Mucosa of descending colon (tissue), 3 donors: ENCODE results near the gene ACAN. TPM values are rescaled to one million over a fixed set of nuclear protein-coding genes. Genes with fewer than 3 reads are reported as not detected.

Experiments used
- ATAC-seq: fragments of 200-7000 bp; cut with Tn5 transposase; one replicate; pipeline ENCODE4 v1.9.1; 2020; ENCODE audit warnings: mild to moderate bottlenecking, moderate library complexity
- DNase-seq, 3 donors: peaks; one replicate each; pipeline ENCODE4 v3.0.0-alpha.2; 2020
- H3K36me3 ChIP-seq: fragments of 200-600 bp; one replicate; pipeline ENCODE4 v1.8.0; 2021; ENCODE audit warnings: low read depth, mild to moderate bottlenecking
- H3K4me1 ChIP-seq: fragments of 200-600 bp; one replicate; pipeline ENCODE4 v1.8.0; 2021; ENCODE audit warnings: low read depth, mild to moderate bottlenecking
- H3K4me3 ChIP-seq: fragments of 200-600 bp; one replicate; pipeline ENCODE4 v1.8.0; 2021; ENCODE audit warnings: mild to moderate bottlenecking
- H3K9me3 ChIP-seq: fragments of 200-600 bp; one replicate; pipeline ENCODE4 v1.8.0; 2021; ENCODE audit warnings: mild to moderate bottlenecking
- CTCF ChIP-seq: fragments of 200-600 bp; IDR thresholded peaks from one replicate; pipeline ENCODE4 v1.8.0; 2022; ENCODE audit warnings: antibody characterized with exemption, mild to moderate bottlenecking
- intact Hi-C, 2 donors: fragments of 100-400 bp; cut with DNase I in 1 of 2; cut with micrococcal nuclease in 1 of 2; formaldehyde crosslinking; loops; one replicate each; pipeline versions ENCODE4 v1.11.0 to v1.11.1; 2022; cut with DNase I, micrococcal nuclease
- total RNA-seq, 3 donors: library from RNA; stranded (reverse); fragmentation: NEBNext Ultra II Directional in 2 of 3; extraction: Animal tissue kit (Norgen Biotek cat#: 25700) in 2 of 3; gene quantifications; one replicate each; pipeline versions ENCODE4 v1.2.1 to v1.2.4, GENCODE V29; 2021 to 2023
- donor health status: DM: no; HTN: no; CAD: no; lungs with moderate emphysema.
- donor health status: DM: no; HTN: no; CAD: no.
- donor health status: DM: no; HTN: yes; CAD: no.

ACAN gene
- total RNA-seq, 3 donors from 2014 or later: 0.09 to 1.3 (median 0.23) TPM

GRCh38 chr15:88800738-88801137 is 2.5 kb upstream of the ACAN start:
- DNase-seq: no peak
- no peak for TF ChIP-seq CTCF
- no peak for ATAC-seq
- Histone ChIP-seq H3K9me3 (no peaks in the 10 kb centered on the region), H3K36me3 (no peaks in the 10 kb centered on the region), H3K4me3 (no peak overlapping the region), H3K4me1 (no peaks in the 10 kb centered on the region)
- intact Hi-C loops: no loop called here

- Histone ChIP-seq H3K4me3 (no peak overlapping the region), H3K36me3 (no peaks in the 10 kb centered on the region), H3K9me3 (no peaks in the 10 kb centered on the region), H3K4me1 (no peaks in the 10 kb centered on the region)
- no peak for TF ChIP-seq CTCF
- ATAC-seq (no peak), DNase-seq (no peak)
- intact Hi-C loops: no loop called here
Observed at GRCh38 chr15:88802250-88802990, 816 bp upstream of the ACAN start.

GRCh38 chr15:88802991-88803240 is 320 bp upstream of the ACAN start:
- no peaks in the 10 kb centered on the region for H3K4me1 ChIP-seq
- DNase-seq: no peak
- no peaks in the 10 kb centered on the region for H3K36me3 ChIP-seq
- intact Hi-C loops: no loop called here
- TF ChIP-seq CTCF: no peak
- no peaks in the 10 kb centered on the region for H3K9me3 ChIP-seq
- ATAC-seq: no peak
- H3K4me3 ChIP-seq: no peak overlapping the region

GRCh38 chr15:88803920-88804247 is 648 bp downstream of the ACAN start:
- no peaks in the 10 kb centered on the region for H3K36me3 ChIP-seq
- no peaks in the 10 kb centered on the region for H3K9me3 ChIP-seq
- no peaks in the 10 kb centered on the region for H3K4me1 ChIP-seq
- intact Hi-C loops: no loop called here
- H3K4me3 ChIP-seq: no peak overlapping the region
- no peak for ATAC-seq
- no peak for DNase-seq
- no peak for TF ChIP-seq CTCF

GRCh38 chr15:88804257-88804656 is 1.0 kb downstream of the ACAN start:
- DNase-seq: no peak
- Histone ChIP-seq H3K4me3 (no peak overlapping the region), H3K36me3 (no peaks in the 10 kb centered on the region), H3K9me3 (no peaks in the 10 kb centered on the region), H3K4me1 (no peaks in the 10 kb centered on the region)
- intact Hi-C loops: no loop called here
- ATAC-seq: no peak
- TF ChIP-seq CTCF: no peak
